ENCODE results near the gene MKLN1.
"Not testable (repeated sequence)": the region's sequence is repeated elsewhere in the genome, so short reads cannot be mapped to it uniquely, and the experiment has no call there.

Gene MKLN1

DNA sequence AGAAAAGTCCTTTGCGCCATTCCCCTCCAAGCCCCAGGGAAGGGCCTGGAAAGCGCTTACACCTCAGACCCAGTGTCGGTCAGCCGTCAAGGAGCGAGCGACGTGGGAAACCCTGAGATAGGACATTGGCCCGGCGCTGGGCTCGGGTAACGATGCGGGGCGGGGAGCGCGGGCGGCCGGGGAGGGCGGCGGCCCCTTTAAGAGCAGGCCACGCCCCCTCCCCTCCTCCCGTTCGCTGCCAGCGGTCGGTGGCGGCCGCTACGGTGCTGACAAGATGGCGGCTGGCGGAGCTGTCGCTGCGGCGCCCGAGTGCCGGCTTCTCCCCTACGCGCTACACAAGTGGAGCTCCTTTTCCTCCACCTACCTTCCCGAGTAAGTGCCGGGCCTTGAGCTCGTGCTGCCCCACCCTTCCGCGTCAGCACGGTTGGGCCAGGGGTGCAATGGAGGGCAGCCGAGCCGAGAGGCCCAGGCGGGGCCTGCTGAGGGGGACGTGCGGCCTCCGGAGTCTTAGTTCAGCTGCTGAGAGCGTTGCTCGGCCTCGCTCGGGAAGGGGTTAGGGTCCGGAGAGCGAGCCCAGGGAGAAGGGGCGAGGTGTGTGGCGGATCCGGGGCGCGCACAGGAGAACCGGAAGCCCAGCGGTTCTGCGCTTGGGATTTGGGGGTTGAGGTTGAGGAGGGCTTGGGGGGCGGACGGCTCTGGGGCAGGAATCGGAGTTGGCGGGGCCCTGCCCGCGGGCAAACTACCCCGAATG lies at the start of gene MKLN1:
Gene MKLN1 (plus strand): TSS at position 251 of the 751 bp plus-strand sequence. CDS start 24 bp downstream, at position 275.
- peak; percentile 86 for DNase-seq

- DNase-seq, result no peak
Measured at GRCh38 chr7:131279044-131279443, 48.6 kb upstream of the MKLN1 start.

DNA sequence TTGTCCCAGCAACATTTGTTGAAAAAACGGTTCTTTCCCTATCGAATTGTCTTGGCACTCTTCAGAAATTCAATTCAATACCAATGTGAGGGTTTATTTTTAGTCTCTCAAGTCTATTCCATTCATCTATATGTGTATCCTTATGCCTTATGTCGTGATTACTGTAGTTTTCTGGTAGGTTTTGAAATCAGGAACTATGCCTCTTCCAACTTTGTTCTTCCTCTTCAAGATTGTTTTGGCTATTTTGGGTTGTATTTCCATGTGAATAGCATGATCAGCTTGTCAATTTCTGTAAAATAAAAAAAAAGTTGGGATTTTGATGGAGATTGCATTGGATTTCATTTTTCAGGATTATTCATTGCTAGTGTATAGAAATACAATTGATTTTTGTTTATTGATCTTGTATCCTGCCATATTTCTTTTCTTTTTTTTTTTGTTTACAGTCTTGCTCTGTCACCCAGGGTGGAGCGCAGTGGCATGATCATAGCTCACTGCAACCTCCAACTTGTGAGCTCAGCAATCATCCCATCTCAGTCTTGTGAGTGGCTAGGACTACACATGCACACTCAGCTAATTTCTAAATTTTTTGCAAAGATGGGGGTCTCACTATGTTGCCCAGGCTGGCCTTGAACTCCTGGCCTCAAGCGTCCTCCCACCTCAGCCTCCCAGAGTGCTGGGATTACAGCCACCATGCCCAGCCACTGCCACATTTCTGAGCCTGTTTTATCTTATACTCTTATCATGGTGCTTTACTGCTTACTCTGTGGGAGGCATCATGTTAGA lies 46.2 kb upstream of the MKLN1 start:
- DNase-seq, result no peak

DNA sequence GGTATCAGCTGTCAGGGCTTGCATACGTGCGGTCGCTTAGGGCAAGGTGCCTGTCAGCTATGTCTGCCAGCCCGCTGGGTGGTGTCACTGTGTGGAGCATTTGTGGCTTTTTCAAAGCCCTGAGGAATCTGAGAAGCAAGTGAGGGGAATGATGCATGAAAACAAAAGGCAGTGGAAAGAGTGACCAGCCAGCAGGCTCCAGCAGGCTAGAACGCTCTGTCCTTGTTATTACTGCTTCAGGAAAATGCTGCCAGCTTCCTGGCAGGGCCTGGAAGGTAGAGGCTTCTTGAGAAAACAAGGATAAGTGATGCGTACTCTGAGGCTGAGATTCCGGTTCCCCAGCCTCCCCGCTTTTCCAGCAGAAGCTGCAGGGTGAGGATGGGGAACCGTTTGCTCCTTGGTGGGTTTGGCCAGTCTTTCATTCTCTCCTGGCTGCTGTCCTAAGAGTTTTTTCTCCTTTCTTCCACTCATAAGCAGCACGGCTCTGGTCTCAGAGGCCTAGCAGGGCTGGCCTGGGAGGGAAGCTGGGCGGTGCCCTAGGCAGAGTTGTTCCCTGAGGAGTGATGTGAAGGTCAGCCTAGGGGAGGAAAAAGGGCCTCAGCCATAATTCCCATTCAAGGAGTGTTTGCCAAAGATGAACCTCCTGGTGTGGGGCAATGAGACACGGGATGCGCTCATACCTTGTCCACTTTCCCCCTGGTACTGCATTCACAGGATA lies 42.8 kb upstream of the MKLN1 start:
- no peak for DNase-seq

DNA sequence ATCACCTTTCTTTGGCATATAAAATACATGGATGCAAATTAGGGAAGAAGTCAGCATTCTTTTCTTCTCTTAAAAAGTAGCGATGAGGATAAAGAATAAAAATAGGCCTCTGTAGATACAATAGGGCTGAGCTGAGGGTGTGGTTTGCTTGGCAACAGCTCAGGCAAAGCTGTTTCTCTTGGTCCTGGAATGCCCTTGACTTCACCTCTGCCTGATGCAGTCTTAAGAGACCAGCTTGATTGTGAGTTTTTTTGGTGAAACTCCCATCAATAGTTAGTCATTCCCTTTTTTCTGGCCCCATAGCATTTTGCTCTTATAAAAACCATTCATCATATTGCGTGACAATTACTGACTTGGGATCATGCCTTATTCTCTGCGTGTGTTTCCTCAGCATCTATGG lies 42.1 kb upstream of the MKLN1 start:
- DNase-seq, result peak; percentile 60

- DNase-seq, result no peak
Measured at GRCh38 chr7:131288450-131288849, 39.2 kb upstream of the MKLN1 start.

DNA sequence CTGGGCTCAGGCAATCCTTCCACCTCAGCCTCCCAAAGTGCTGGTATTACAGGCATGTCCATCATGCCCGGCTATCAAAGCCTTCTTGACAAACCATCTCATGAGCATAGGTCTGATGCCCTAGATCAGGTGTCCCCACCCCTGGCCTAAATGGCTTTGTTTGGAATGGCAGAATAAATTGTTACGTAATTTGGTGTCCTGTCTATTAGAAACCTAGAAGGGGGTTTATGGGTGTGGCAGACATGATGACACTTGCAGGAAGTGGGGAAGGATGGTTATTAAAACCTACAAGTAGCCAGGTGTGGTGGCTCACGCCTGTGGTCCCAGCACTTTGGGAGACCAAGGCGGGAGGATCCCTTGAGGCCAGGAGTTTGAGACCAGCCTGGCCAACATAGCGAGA lies 38.6 kb upstream of the MKLN1 start:
- DNase-seq, result no peak

DNA sequence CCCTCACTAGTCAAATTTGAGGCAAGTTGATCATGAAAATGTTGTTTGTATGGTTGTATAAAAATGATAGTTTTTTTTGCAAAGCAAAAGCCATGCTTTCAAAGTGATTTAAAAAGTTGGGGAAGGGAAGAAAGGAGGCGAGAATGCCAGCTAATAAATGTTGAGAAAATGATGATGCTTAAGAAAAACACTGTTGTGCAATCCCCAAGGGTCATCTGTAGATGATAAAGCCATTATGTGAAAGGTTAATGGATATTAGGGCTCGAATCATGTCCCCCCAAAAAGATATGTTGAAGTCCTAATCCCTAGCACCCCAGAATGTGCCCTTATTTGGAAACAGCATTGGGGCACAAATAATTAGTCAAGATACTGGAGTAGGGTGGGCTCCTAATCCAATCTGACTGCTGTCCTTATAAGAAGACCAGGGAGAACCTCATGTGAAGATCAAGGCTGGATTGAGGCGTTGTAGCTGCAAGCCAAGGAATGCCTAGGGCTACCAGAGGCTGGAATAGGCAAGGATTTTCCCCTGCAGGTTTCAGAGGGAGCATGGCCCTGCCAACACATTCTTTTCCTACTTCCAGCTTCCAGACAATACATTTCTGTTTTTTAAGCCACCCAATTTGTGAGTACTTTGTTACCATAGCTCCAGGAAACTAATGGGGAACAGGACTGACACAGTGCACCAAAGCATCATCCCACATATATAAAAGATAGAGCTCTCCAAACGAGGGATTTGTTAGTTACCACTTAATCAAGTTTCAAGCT lies 35.4 kb upstream of the MKLN1 start:
- no peak for DNase-seq

- peak; percentile 50 for DNase-seq
Measured at GRCh38 chr7:131293018-131293417, 34.7 kb upstream of the MKLN1 start.

DNA sequence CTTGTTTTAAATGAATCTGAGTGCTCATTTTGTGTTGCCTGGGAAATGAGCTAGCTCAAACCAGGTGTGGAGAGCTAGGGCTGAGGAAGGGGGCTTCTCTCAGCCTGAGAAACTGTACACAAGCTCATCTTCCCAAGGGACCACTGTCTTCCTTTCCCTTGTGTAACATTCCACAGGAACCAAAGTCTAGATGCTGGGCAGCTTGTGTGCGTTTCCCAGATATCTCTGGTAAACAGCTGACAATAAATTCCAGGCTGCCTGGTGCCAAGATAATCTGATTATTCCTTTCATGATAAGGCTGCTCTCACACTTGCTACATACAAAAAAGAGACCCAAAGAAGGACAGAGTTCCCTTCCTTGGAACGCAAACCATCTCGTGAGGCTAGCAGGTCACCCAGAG lies 33.1 kb upstream of the MKLN1 start:
- no peak for DNase-seq

DNA sequence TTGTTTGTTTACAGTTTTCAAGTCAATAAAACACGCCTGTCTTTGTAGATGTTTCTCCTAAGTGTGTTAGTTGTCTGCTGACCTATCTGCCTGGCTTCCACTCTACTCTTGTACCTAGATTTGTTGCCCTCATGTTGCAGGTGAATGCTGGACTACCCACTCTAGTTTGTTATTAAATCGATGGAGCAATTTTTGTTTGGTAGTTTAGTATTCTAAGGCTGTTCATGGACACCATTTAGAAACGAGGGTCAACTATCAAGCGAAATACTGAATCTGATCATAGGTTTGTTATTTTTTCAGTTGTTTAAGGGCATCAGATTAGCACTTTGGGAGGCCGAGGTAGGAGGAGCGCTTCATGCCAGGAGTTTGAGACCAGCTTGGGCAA lies 29.1 kb upstream of the MKLN1 start:
- DNase-seq, result no peak

- DNase-seq, result no peak
Measured at GRCh38 chr7:131299074-131299473, 28.6 kb upstream of the MKLN1 start.

GRCh38 chr7:131300078-131300477 lies 27.6 kb upstream of the MKLN1 start:
- no peak for DNase-seq

DNA sequence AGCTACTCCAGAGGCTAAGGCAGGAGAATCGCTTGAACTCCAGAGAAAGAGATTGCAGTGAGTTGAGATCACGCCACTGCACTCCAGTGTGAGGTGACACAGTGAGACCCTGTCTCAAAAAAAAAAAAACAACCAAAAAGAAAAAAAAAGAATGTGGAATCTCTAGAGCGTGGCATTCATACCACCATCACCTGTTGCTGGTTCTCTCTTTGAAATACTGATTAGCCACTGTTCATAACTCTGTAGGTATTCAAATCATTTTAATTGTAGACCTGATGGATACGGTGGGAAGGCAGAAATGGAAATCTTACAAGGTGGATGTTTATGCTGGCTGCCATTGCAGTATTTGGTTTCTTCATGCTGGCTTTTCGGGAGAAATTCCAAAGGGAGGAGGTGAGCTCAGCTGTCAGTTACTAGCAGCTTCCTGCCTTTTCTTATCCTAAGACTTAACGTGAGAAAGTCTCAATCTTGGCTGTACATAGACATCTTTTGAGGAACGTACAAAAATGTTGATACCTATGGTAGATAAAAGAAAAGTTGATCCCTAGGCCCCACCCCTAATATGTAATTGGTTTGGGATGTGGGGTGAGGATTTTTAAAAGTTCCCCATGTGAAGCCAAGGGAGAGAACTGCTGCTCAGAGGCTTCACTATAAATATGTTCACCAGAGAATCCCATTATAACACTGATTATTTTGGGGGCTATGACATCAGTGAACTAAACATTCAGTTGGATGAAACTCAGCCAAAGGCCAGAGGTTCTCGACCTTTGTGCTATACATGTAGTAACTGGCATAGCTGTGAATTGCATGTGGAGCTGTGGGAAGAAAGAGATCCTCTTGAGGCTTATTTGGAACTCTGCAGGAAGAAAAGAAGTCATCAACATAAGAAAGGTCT lies 26.9 kb upstream of the MKLN1 start:
- peak; percentile 34 for DNase-seq

- DNase-seq, result no peak
Measured at GRCh38 chr7:131302446-131302845, 25.2 kb upstream of the MKLN1 start.

DNA sequence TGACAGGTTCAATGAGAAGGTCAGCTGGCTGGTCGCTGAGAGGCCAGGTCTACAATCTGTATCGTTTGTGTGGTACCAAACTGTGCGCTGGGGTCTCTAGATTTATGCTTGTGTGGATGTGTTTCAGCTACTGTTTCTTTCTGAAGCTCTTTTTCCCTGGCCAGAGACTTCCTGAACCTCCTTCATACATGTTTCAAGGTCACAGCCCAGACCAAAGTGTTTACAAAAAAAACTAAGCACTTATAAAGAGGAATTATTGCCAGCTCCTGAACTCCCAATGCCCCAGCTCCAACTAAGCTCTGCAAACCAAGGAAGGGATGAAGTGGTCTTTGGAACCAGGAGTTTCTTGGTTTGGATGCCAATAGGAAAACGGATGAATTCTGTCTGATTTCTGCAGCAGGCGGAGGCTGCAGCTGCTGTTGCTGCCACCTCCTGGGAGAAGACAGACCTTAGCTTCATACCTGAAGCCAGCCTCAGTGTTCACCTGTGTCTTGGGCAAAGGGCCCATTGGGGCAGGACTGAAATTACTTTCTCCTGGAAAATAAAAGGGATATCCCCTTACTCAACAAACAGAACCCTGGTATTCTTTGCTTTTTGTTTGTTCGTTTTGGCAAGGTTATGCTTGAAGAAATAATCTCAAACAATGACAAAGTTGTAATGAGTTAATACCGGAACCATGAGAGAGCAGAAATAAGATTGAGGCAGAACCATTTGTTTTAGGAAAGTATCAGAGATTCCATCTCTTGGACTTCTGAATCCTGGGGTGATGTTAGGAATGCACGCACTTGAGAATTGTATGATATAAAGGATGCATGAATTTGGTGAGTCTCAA lies 24.6 kb upstream of the MKLN1 start:
- peak; percentile 20 for DNase-seq

DNA sequence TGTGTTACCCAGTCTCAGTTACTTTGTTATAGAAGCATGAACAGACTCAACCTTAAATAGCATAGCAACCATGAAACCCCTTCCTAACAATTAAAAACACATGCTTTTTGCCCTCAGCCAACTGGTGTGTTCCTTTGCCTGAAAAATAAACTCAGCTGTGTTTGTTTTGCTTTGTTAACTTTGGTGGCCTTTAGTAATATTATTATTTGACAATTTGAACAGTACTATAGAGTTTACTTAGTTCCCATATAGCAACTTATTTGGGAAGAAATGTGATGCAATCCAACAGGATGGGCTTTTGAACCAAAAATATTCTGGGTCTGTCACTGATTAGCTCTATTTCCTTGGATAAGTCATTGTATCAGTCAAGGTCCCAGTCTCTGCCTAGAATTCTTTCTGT lies 22.5 kb upstream of the MKLN1 start:
- DNase-seq, result no peak

DNA sequence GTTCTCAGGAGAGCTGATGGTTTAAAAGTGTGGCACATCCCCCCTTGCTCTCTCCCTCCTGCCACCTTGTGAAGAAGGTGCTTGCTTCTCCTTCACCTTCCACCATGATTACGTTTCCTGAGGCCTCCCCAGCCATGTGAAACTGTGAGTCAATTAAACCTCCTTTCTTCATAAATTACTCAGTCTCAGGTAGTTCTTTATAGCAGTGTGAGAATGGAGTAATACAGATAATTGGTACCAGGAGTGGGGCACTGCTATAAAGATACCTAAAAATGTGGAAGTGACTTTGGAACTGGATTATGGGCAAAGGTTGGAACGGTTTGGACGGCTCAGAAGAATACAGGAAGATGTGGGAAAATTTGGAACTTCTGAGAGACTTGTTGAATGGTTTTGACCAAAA lies 21.6 kb upstream of the MKLN1 start:
- DNase-seq, result not testable (repeated sequence)

- DNase-seq, result no peak
Measured at GRCh38 chr7:131306777-131307176, 20.9 kb upstream of the MKLN1 start.

GRCh38 chr7:131307627-131308026 lies 20.0 kb upstream of the MKLN1 start:
- DNase-seq, result no peak

GRCh38 chr7:131312838-131313237 lies 14.8 kb upstream of the MKLN1 start:
- no peak for DNase-seq

Data from fibroblast of upper back skin (primary cell).